ENCODE data around the gene ITGAX.

The ITGAX gene

GRCh38 chr16:31409433-31409832, 54.5 kb downstream of the ITGAX start:
- no peak for TF ChIP-seq CTCF (IDR thresholded peaks at IDR 0.05; ENCODE audit: low read depth, low read length, missing control alignments)
- DNase-seq (ENCODE audit: low read depth) = no peak
- no peak overlapping the region for H3K4me3 ChIP-seq (ENCODE audit: low read depth, low read length)

- DNase-seq (ENCODE audit: low read depth) = no peak
- no peak for TF ChIP-seq CTCF (IDR thresholded peaks at IDR 0.05; ENCODE audit: low read depth, low read length, missing control alignments)
- H3K4me3 ChIP-seq (ENCODE audit: low read depth, low read length) = no peak overlapping the region
Measured at GRCh38 chr16:31410082-31410481, 55.1 kb downstream of the ITGAX start.

DNA sequence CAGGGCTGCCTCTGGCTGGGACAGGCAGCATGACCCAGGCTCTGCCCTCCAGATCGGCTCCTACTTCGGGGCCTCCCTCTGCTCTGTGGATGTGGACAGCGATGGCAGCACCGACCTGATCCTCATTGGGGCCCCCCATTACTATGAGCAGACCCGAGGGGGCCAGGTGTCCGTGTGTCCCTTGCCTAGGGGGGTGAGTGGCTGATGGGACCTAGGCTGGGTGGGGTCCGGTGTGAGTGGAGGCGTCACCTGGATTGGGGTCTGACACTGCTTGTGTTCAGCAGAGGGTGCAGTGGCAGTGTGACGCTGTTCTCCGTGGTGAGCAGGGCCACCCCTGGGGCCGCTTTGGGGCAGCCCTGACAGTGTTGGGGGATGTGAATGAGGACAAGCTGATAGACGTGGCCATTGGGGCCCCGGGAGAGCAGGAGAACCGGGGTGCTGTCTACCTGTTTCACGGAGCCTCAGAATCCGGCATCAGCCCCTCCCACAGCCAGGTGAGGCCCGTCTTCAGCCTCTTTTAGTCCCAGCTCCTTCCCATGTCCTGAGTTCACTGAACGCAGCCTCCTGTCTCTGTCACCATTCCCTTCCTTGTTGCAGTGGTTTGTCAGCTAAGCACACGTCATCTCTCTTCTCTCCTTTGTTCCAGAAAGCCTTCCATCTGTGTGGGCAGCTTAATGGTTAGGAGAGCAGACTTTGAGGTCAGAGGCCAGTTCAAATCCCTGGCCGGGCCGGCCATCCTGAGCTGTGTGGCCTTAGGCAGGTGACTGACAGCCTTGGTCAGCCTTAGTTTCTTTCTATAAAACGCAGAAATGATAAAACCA, 56.3 kb downstream of the ITGAX start:
- TF ChIP-seq CTCF (IDR thresholded peaks at IDR 0.05; ENCODE audit: low read depth, low read length, missing control alignments) = no peak
- DNase-seq (ENCODE audit: low read depth) = no peak

DNA sequence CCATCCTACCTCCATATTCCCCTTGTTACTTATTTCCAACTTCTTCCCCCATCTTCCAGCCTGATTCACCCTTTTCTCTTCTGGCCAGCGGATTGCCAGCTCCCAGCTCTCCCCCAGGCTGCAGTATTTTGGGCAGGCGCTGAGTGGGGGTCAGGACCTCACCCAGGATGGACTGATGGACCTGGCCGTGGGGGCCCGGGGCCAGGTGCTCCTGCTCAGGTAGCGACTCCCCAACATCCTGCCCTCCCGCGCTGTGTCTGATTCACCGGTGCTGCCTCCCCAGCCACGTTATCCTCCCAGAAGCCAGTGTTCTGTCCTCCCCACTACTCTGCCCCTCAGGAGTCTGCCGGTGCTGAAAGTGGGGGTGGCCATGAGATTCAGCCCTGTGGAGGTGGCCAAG, 57.8 kb downstream of the ITGAX start:
- DNase-seq (ENCODE audit: low read depth) = no peak
- TF ChIP-seq CTCF (IDR thresholded peaks at IDR 0.05; ENCODE audit: low read depth, low read length, missing control alignments) = no peak
- H3K4me3 ChIP-seq (ENCODE audit: low read depth, low read length) = no peak overlapping the region

More for the DNA sequence above, 56.3 kb downstream of the ITGAX start:
- H3K4me3 ChIP-seq (ENCODE audit: low read depth, low read length) = no peak overlapping the region

GRCh38 chr16:31413381-31413780, 58.4 kb downstream of the ITGAX start:
- no peak overlapping the region for H3K4me3 ChIP-seq (ENCODE audit: low read depth, low read length)
- DNase-seq (ENCODE audit: low read depth) = no peak
- no peak for TF ChIP-seq CTCF (IDR thresholded peaks at IDR 0.05; ENCODE audit: low read depth, low read length, missing control alignments)

DNA sequence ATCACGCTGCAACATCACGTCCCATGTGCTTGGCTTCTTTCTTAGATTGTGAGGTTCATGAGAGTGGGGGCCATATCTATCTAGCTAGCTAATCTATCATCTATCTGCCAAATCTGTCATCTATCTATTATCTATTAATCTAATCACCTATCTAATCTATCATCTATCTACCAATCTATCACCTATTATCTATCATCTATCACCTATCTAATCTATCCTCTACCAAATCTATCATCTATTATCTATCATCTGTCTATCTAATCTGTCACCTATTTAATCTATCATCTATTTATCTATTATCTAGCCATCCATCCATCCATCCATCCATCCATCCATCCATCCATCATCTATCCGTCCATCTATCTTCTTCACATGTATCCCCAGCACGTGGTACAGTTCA, 59.0 kb downstream of the ITGAX start:
- no peak for TF ChIP-seq CTCF (IDR thresholded peaks at IDR 0.05; ENCODE audit: low read depth, low read length, missing control alignments)
- no peak for DNase-seq (ENCODE audit: low read depth)
- no peak overlapping the region for H3K4me3 ChIP-seq (ENCODE audit: low read depth, low read length)

GRCh38 chr16:31414706-31415105, 59.7 kb downstream of the ITGAX start:
- no peak for TF ChIP-seq CTCF (IDR thresholded peaks at IDR 0.05; ENCODE audit: low read depth, low read length, missing control alignments)
- DNase-seq (ENCODE audit: low read depth) = no peak
- no peak overlapping the region for H3K4me3 ChIP-seq (ENCODE audit: low read depth, low read length)
